GM12801 (cell line): ENCODE data around the gene IQCM.

Source experiments
- CTCF ChIP-seq: IDR thresholded peaks from one replicate; pipeline ENCODE4 v1.5.1; 2011; ENCODE audit warnings: control low read depth; ENCODE audit not compliant: insufficient read length; ENCODE audit errors: extremely low read depth

The IQCM gene

GRCh38 chr4:149595500-149595899, 220.1 kb downstream of the IQCM start:
- TF ChIP-seq CTCF = no peak

- no peak for TF ChIP-seq CTCF
Observed at GRCh38 chr4:149589826-149590225, 225.8 kb downstream of the IQCM start.

- TF ChIP-seq CTCF = no peak
Observed at GRCh38 chr4:149584722-149585121, 230.9 kb downstream of the IQCM start.

- TF ChIP-seq CTCF = no peak
Observed at GRCh38 chr4:149574971-149575370, 240.7 kb downstream of the IQCM start.

GRCh38 chr4:149572716-149573115, 242.9 kb downstream of the IQCM start:
- no peak for TF ChIP-seq CTCF

- no peak for TF ChIP-seq CTCF
Observed at GRCh38 chr4:149555799-149556198, 259.8 kb downstream of the IQCM start.

- TF ChIP-seq CTCF = no peak
Observed at GRCh38 chr4:149555146-149555545, 260.5 kb downstream of the IQCM start.
